CD4-positive, alpha-beta T cell treated with Interleukin-17A for 4 hours (primary cell): ENCODE data around the gene PIP4K2B.
"Not testable (repeated sequence)": the region's sequence is repeated elsewhere in the genome, so short reads cannot be mapped to it uniquely, and the experiment has no call there.

Experiments used
- DNase-seq: peaks from one replicate; pipeline ENCODE4 v3.0.0-alpha.2; 2020; ENCODE audit warnings: mixed read lengths

Gene PIP4K2B

DNA sequence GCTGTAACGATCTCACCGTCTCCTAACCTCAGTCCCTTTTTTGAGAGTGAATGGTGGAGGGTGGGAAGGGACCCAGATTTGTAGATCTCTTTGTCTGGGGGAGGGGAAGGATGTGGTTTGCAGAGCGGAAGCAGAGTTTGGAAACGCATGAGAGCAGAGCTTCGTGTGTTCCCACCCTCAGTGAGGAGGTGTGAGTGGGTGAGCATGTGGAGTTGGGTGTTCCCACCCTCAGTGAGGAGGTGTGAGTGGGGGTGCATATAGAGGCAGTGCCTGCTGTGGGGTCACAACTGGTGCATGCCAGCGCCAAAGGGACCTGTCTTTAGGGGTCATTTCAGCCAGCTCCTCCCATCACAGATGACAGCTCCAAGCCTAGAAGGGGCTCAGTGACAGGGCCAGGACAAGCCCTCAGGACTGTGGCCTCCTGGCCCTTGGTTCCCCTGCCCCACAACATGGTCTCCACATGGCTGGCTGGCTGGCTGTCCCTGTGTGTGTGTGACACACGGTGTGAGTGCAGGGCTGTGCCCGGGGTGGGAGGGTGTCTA is 71.0 kb downstream of the PIP4K2B start:
- peak; percentile 79 for DNase-seq

DNA sequence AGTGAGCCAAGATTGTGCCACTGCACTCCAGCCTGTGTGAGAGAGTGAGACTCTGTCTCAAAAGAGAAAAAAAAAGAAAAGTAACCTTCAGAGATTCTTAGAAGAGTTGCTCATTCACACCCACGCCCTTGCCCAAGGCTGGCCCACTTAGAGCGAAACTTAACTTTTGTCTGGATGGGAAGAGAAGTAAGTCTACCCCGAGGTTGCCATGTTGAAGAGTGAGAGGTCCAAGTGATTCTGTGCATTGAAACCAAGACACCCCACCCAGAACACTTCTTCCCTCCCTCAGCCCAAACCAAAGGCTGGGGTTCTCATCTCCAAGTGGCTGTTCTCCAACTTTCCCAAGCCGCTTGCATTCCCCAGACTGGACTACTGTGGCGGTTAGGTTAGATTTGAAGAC is 71.6 kb downstream of the PIP4K2B start:
- DNase-seq: peak; percentile 56

DNA sequence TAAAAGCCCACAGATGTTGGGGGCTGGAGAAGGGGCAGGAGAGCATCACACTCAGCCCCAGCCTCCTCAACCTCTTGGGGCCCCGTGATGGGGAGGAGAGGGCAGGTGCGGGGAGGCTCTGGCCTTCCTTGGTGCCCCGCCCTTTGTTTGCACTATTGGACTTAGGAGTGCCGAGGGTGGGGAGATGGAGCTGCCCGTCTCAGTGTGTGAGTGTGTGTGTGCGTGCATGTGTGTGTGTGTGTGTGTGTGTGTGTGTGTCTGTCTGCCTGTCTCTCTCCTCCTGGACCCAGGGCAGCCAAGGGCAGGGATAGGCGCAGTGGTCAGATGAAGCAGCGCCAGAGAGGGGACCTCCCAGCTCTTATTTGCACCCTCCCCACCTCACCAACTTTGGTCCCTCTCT is 73.2 kb downstream of the PIP4K2B start:
- not testable (repeated sequence) for DNase-seq

DNA sequence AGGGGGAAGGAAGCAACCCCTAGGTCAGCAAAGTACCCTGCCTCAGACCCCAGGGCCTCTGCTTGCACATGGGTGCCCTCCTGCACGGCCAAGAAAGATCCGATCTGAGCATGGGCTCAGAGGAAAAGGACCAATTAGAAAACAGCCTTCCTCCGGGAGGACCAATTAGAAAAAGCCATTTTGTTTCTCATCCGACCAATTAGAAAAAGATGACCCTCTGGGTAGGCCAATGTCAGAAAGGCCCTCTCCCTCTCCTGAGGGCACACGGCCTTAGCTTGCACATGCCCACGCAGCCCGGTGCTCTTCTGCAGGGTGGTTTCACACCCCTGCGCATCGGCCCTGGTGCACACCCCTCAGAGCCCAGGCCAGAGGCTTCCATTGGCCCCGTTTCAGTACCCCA is 74.3 kb downstream of the PIP4K2B start:
- DNase-seq: no peak

DNA sequence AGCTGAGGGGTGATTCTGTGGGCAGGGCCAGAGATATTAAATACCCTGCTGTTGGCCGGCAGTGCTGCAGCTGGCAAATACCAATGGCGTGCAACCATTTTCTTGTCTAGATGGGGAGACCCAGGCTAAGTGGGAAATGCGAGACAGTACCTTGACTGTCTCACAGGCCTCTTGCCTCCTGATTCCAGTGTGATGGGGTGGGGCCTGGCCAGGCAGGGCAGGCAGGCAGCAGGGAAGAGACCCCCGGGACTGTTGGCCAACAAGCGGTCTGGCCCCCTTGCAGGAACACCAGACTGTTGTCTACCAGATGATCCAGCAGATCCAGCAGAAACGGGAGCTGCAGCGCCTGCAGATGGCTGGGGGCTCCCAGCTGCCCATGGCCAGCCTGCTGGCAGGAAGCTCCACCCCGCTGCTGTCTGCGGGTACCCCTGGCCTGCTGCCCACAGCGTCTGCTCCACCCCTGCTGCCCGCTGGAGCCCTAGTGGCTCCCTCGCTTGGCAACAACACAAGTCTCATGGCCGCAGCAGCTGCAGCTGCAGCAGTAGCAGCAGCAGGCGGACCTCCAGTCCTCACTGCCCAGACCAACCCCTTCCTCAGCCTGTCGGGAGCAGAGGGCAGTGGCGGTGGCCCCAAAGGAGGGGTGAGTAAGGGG is 74.9 kb downstream of the PIP4K2B start:
- no peak for DNase-seq

DNA sequence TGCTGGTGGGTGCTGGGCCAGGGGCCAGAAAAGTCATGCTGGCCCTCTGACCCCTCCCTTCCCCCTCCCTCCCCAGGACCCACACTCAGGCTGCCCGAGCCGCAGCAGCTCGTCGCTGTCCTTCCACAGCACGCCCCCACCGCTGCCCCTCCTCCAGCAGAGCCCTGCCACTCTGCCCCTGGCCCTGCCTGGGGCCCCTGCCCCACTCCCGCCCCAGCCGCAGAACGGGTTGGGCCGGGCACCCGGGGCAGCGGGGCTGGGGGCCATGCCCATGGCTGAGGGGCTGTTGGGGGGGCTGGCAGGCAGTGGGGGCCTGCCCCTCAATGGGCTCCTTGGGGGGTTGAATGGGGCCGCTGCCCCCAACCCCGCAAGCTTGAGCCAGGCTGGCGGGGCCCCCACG is 77.6 kb downstream of the PIP4K2B start:
- DNase-seq: no peak

DNA sequence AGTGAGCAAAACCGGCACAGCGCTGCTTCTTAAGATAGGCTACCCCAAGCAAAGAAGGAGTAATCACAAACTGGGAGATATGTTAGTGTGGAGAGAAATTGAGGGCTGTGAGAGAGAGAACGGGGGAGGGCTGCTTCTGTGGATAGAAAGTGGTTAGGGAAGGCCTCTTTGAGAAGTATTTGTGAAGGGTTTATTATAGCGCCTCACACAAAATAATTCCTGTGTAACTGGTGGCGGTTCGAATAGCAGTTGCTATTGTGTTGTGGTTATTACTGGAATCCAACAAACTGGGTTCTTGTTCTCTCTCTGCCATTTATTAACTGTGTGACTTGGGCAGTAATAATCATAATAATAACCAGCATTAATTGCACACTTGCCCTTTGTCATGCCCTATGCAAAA is 78.4 kb downstream of the PIP4K2B start:
- DNase-seq: no peak

DNA sequence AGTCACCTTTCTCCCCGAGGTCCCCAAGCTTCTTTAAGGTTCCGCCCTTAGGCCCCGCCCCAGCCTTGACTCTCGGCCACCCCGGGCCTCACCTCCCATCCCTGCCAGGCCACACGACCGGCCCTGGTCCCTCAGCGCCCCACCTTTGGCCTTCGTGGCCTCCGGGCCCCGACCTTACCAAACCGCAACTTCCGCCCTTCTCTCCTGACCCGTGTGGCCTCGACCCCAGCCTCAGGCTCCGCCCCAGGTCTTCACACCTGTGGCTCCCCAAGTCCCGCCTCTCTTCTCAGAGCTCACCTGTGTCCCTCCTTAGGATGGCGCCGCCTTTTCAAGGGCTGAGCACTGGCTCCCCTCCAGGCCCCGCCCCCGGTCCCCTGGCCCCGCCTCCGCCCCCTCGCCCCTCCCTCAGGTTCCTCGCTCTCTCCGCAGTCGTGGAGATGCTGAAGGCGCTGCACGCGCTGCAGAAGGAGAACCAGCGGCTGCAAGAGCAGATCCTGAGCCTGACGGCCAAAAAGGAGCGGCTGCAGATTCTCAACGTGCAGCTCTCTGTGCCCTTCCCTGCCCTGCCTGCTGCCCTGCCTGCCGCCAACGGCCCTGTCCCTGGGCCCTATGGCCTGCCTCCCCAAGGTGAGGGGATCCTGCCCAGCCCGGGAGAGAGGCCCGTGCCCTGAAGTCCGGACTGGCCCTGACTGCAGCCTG is 79.3 kb downstream of the PIP4K2B start:
- DNase-seq: peak; percentile 31

DNA sequence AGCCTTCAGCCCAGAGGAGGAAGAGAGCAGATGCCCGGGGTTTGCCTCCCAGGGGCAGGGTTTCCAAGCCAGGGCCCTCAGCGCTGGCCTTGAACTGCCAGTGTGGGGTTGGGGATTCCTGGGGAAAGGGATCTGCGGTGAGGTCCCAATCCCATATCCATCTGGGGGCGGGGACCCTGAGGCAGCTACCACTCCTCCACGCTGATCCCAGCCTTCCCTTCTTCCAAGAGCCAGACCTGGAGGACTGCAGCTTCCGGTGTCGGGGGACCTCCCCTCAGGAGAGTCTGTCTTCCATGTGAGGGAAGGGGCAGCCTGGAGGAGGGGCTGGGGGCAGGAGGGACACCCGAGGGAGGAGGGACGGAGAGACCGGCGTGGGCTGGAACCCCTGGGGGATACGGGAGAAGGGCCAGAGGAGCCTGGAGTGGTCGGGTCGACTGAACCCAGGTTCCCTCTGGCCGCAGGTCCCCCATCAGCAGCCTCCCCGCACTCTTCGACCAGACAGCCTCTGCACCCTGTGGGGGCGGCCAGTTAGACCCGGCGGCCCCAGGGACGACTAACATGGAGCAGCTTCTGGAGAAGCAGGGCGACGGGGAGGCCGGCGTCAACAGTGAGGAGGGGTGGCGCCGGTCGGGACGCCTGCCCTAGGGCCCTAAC is 79.9 kb downstream of the PIP4K2B start:
- DNase-seq: no peak

DNA sequence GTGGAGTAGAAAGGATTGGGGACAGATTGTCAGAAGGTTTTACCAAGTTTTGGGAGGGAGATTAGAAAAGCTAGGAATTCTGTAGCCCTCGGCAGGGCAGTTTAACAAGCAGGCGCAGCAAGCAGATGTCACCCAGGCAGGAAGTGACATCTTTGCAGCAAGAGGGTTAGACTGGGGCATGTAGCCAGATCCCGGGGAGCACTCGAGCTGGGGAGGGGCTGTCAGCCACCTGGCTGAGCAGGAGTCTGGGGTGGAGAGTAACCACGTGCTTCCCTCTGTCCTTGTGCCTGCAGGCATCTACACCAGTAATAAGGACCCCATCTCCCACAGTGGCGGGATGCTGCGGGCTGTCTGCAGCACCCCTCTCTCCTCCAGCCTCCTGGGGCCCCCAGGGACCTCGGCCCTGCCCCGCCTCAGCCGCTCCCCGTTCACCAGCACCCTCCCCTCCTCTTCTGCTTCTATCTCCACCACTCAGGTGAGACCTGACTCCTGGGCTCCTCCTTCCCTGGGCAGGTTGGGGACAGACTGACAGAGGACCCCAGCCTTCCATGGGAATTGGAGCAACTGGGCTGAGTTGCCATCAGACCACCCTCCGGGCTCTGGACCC is 82.1 kb downstream of the PIP4K2B start:
- DNase-seq: no peak

DNA sequence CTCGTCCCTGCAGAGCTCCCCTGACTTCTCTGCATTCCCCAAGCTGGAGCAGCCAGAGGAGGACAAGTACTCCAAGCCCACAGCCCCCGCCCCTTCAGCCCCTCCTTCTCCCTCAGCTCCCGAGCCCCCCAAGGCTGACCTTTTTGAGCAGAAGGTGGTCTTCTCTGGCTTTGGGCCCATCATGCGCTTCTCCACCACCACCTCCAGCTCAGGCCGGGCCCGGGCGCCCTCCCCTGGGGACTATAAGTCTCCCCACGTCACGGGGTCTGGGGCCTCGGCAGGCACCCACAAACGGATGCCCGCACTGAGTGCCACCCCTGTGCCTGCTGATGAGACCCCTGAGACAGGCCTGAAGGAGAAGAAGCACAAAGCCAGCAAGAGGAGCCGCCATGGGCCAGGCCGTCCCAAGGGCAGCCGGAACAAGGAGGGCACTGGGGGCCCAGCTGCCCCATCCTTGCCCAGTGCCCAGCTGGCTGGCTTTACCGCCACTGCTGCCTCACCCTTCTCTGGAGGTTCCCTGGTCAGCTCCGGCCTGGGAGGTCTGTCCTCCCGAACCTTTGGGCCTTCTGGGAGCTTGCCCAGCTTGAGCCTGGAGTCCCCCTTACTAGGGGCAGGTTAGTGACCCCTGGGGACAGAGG is 82.9 kb downstream of the PIP4K2B start:
- DNase-seq: no peak
